OCI-LY3 (cell line): ENCODE measurements around the gene PDE10A.

ENCODE experiments used
- H2AFZ ChIP-seq: fragments of 200-600, 300-600 bp; shearing (Covaris generic); 2 replicates; pipeline ENCODE4 v1.6.0; 2014; ENCODE audit warnings: antibody characterized with exemption, low read depth, low read length
- H3K27ac ChIP-seq: fragments of 200-600, 300-600 bp; sonication (generic); 2 replicates; pipeline ENCODE4 v1.5.1; 2014; ENCODE audit warnings: mild to moderate bottlenecking, low read length, moderate library complexity, mixed read lengths
- H3K27me3 ChIP-seq: fragments of 200-600, 300-600 bp; sonication (generic); 2 replicates; pipeline ENCODE4 v1.6.1; 2014; ENCODE audit warnings: low read depth, low read length, mixed read lengths
- H3K36me3 ChIP-seq: fragments of 200-600, 300-600 bp; sonication (generic); replicated peaks from 2 replicates; pipeline ENCODE3; 2014; ENCODE audit warnings: low read depth, low read length, mixed read lengths
- H3K4me1 ChIP-seq: fragments of 300-600, 200-600 bp; sonication (generic); 2 replicates; pipeline ENCODE4 v1.6.1; 2014; ENCODE audit warnings: low read length, mixed read lengths
- H3K4me2 ChIP-seq: fragments of 200-600, 300-600 bp; sonication (generic); 2 replicates; pipeline ENCODE4 v1.6.1; 2014; ENCODE audit warnings: low read length, mixed read lengths
- H3K4me3 ChIP-seq: fragments of 300-600, 200-600 bp; sonication (generic); 2 replicates; pipeline ENCODE4 v1.5.1; 2014; ENCODE audit warnings: antibody characterized with exemption, mild to moderate bottlenecking, low read length, moderate library complexity
- H3K79me2 ChIP-seq: fragments of 300-600, 200-600 bp; shearing (Covaris generic); 2 replicates; pipeline ENCODE4 v1.6.1; 2014; ENCODE audit warnings: mild to moderate bottlenecking, low read length, mixed read lengths
- H3K9ac ChIP-seq: fragments of 300-600, 200-600 bp; shearing (Covaris generic); 2 replicates; pipeline ENCODE4 v1.6.0; 2014; ENCODE audit warnings: mild to moderate bottlenecking, low read length, moderate library complexity
- H3K9me3 ChIP-seq: fragments of 200-600, 300-600 bp; shearing (Covaris generic); 2 replicates; pipeline ENCODE4 v1.6.1; 2014; ENCODE audit warnings: low read length, mixed read lengths; ENCODE audit not compliant: insufficient read depth
- H4K20me1 ChIP-seq: fragments of 200-600, 300-600 bp; sonication (generic); 2 replicates; pipeline ENCODE4 v1.6.1; 2016; ENCODE audit warnings: low read length, mixed read lengths; ENCODE audit not compliant: insufficient read depth
- CTCF ChIP-seq: fragments of 200-600, 300-600 bp; sonication (generic); IDR thresholded peaks from 2 replicates; pipeline ENCODE4 v1.5.1; 2014; ENCODE audit warnings: antibody characterized with exemption, low read length, low read depth
- EZH2phosphoT487 ChIP-seq: fragments of 200-600 bp; shearing (Covaris generic); IDR thresholded peaks from 2 replicates; pipeline ENCODE4 v1.6.1; 2018; ENCODE audit warnings: antibody characterized with exemption, mixed run types, low read depth

PDE10A gene

GRCh38 chr6:165674155-165675029 lies 11.4 kb upstream of the PDE10A start:
- no peak overlapping the region for H3K4me2 ChIP-seq
- no peaks in the 10 kb centered on the region for H3K36me3 ChIP-seq
- H3K79me2 ChIP-seq, result no peaks in the 10 kb centered on the region
- no peaks in the 10 kb centered on the region for H3K27me3 ChIP-seq
- no peak overlapping the region for H3K27ac ChIP-seq
- H4K20me1 ChIP-seq, result no peaks in the 10 kb centered on the region
- no peak overlapping the region for H3K4me3 ChIP-seq
- no peak for TF ChIP-seq EZH2phosphoT487
- TF ChIP-seq CTCF, result no peak
- no peak overlapping the region for H3K9ac ChIP-seq
- H3K4me1 ChIP-seq, result no peaks in the 10 kb centered on the region
- H3K9me3 ChIP-seq, result no peaks in the 10 kb centered on the region
- H2AFZ ChIP-seq, result no peak overlapping the region

- H3K4me3 ChIP-seq, result no peak overlapping the region
- H3K9me3 ChIP-seq, result no peaks in the 10 kb centered on the region
- H3K27me3 ChIP-seq, result no peaks in the 10 kb centered on the region
- no peak overlapping the region for H2AFZ ChIP-seq
- no peaks in the 10 kb centered on the region for H3K36me3 ChIP-seq
- H3K4me1 ChIP-seq, result no peaks in the 10 kb centered on the region
- TF ChIP-seq EZH2phosphoT487 (no peak), CTCF (no peak)
- no peaks in the 10 kb centered on the region for H4K20me1 ChIP-seq
- no peak overlapping the region for H3K27ac ChIP-seq
- no peak overlapping the region for H3K4me2 ChIP-seq
- no peaks in the 10 kb centered on the region for H3K79me2 ChIP-seq
- no peak overlapping the region for H3K9ac ChIP-seq
Measured at GRCh38 chr6:165671222-165671768, 8.3 kb upstream of the PDE10A start.

- no peak overlapping the region for H3K27ac ChIP-seq
- no peak overlapping the region for H2AFZ ChIP-seq
- no peaks in the 10 kb centered on the region for H3K36me3 ChIP-seq
- H3K4me2 ChIP-seq, result no peak overlapping the region
- no peaks in the 10 kb centered on the region for H3K9me3 ChIP-seq
- H3K4me1 ChIP-seq, result no peaks in the 10 kb centered on the region
- H3K79me2 ChIP-seq, result no peaks in the 10 kb centered on the region
- no peak overlapping the region for H3K9ac ChIP-seq
- H3K4me3 ChIP-seq, result no peak overlapping the region
- TF ChIP-seq CTCF (no peak), EZH2phosphoT487 (no peak)
- no peaks in the 10 kb centered on the region for H4K20me1 ChIP-seq
- no peaks in the 10 kb centered on the region for H3K27me3 ChIP-seq
Measured at GRCh38 chr6:165668951-165669350, 5.9 kb upstream of the PDE10A start.

- H3K9ac ChIP-seq, result no peak overlapping the region
- TF ChIP-seq EZH2phosphoT487 (no peak), CTCF (no peak)
- H3K79me2 ChIP-seq, result no peaks in the 10 kb centered on the region
- no peak overlapping the region for H3K4me2 ChIP-seq
- no peak overlapping the region for H2AFZ ChIP-seq
- no peak overlapping the region for H3K4me3 ChIP-seq
- no peaks in the 10 kb centered on the region for H3K27me3 ChIP-seq
- H3K9me3 ChIP-seq, result no peaks in the 10 kb centered on the region
- no peaks in the 10 kb centered on the region for H3K36me3 ChIP-seq
- no peaks in the 10 kb centered on the region for H4K20me1 ChIP-seq
- no peaks in the 10 kb centered on the region for H3K4me1 ChIP-seq
- no peak overlapping the region for H3K27ac ChIP-seq
Measured at GRCh38 chr6:165665384-165665672, 2.3 kb upstream of the PDE10A start.
